ENCODE results near the gene PAGR1. TPM values are rescaled to one million over a fixed set of nuclear protein-coding genes. Genes with fewer than 3 reads are reported as not detected.
"Not testable (repeated sequence)": the region's sequence is repeated elsewhere in the genome, so short reads cannot be mapped to it uniquely, and the experiment has no call there.

The PAGR1 gene
- total RNA-seq, 1 donor from 2014 or later: 13.7 TPM

GRCh38 chr16:29791845-29792807 lies 23.8 kb upstream of the PAGR1 start:
- no peak for DNase-seq (ENCODE audit: low spot score)

DNA sequence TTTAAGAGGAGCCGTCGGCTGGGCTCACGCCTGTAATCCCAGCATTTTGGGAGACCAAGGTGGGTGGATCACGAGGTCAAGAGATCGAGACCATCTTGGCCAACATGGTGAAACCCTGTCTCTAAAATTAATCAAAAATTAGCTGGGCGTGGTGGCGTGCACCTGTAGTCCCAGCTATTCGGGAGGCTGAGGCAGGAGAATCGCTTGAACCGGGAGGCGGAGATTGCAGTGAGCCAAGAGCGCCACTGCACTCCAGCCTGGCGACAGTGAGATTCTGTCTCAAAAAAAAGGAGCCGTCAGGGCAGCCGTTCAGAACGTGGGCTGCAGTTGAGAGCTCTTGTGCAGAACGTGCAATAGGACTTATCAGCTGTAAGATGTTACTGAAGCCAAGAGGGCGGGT lies 22.8 kb upstream of the PAGR1 start:
- not testable (repeated sequence) for DNase-seq (ENCODE audit: low spot score)

- DNase-seq (ENCODE audit: low spot score): no peak
These were observed 21.7 kb upstream of the PAGR1 start for GRCh38 chr16:29794231-29794710.

GRCh38 chr16:29802416-29802935 lies 13.5 kb upstream of the PAGR1 start:
- no peak for DNase-seq (ENCODE audit: low spot score)

DNA sequence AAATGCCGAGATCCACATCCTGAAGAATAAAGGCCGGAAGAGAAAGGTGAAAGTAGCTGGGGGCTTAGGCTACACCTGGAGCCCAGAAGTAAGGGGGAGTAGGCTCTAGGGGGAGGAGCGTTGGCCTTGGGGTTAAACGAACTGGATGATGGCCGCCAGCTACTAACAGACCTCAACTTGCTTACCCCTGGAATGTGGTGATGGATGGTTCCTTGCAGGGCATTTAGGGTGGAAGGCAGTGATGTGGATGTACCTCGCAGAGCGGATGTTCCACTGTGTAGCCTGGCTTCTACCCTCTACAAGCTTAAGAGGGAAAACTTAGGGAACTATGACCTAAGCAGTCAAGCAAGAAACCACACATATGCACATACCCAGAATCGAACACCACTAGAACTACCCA lies 11.9 kb upstream of the PAGR1 start:
- DNase-seq (ENCODE audit: low spot score): no peak

DNA sequence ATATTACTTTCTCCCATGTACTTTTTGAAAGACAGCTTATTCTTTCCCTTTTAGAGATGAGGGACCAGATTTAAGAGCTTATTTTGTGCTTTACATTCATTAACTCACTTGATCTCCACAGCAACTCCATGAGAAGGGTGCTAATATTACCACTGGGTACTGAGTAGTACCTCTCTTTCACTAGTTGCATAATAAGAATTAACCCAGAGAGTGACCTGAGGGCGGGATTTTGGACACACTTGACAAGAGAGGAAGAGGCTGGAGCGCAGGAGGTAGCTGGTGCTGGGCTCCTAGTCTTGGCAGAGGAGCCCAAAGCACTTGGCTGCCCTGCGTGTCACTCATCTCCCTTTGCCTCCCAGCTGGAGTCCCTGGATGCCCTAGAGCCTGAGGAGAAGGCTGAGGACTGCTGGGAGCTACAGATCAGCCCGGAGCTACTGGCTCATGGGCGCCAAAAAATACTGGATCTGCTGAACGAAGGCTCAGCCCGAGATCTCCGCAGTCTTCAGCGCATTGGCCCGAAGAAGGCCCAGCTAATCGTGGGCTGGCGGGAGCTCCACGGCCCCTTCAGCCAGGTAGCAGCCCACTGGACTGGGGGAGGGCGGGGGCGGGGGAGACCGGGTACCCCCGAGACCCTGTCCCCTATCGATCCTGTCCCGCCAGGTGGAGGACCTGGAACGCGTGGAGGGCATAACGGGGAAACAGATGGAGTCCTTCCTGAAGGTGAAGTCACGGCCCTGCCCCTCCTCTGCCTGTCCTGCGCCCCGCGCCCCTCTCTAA lies 11.3 kb upstream of the PAGR1 start:
- peak; percentile 35 for DNase-seq (ENCODE audit: low spot score)

DNA sequence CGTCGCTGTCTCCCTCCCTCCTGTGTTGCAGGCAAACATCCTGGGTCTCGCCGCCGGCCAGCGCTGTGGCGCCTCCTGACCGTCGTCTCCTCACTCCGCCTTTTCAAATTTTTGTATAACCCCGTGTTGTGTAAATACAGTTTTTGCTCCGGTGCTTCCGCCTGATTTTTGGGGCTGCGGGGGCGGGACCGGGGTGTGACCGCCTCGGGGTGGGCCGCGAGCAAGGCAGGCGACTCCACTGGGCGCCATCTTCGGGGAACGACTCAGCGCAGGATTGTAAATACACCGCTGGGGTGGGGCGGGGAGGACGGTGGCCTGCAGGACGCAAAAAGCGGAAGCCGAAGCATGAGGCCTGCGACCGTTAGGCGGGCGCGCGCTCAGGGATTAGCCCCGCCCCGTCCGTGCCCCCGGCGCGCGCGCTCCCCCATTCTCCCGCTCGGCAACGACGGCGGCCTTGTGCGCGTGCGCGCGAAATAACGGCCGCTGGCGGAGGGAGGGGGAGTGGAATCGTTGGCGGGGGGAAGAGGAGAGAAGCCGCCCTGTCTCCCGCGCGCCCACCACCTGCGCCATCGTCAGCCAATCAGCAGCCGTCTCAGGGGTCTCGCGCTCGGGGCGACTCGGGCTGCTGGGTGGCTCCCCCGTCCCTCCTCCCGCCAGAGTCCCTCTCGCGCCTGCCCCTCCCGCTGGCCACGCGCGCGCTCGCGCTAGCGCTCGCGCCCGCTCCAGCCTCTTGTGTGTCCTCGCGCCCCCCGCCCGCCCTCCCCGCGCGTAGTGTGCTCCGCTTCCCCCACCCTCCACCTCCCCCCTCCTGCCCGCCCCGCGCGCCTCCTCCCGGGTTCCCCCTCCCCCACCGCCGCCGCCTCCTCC lies 10.5 kb upstream of the PAGR1 start:
- DNase-seq (ENCODE audit: low spot score): peak; percentile 98

DNA sequence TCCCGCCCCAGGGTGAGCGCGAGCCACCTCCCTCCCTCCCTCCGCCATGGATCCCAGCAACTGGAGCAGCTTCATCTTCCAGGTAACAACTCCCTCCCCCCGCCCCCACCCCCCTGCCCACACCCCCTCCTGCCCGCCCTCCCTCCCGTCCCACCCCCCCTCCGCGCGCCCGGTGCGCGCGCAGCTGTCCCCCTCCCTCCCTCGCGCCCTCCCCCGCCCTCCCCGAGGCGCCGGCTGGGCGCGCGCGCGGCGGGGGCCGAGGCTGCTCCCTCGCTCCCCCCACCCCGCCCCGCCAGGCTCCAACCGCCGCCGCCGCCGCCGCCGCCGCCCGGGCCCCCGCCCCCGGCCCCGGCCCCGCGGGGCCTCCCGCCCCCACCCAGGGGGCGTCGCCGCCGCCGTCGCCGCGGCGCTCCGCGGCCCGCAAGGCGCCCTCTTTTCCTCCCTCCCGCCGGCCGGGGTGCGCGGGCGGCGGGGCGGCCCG lies 9.8 kb upstream of the PAGR1 start, which contains the start of gene MAZ:
MAZ (plus strand) TSS at position 431 of the 481 bp plus-strand sequence. CDS start 173 bp downstream, outside the sequence.
- DNase-seq (ENCODE audit: low spot score): no peak

DNA sequence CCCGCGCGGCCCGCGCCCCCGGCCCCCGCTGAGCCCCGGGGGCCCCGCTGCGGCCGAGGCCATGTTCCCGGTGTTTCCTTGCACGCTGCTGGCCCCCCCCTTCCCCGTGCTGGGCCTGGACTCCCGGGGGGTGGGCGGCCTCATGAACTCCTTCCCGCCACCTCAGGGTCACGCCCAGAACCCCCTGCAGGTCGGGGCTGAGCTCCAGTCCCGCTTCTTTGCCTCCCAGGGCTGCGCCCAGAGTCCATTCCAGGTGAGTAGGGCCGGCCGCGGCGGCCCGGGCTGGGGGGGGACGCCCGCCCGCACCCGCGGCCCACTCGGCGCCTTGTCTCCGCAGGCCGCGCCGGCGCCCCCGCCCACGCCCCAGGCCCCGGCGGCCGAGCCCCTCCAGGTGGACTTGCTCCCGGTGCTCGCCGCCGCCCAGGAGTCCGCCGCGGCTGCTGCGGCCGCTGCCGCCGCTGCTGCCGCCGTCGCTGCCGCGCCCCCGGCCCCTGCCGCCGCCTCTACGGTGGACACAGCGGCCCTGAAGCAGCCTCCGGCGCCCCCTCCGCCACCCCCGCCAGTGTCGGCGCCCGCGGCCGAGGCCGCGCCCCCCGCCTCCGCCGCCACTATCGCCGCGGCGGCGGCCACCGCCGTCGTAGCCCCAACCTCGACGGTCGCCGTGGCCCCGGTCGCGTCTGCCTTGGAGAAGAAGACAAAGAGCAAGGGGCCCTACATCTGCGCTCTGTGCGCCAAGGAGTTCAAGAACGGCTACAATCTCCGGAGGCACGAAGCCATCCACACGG lies 9.1 kb upstream of the PAGR1 start:
- DNase-seq (ENCODE audit: low spot score): peak; percentile 71

- DNase-seq (ENCODE audit: low spot score): peak; percentile 96
These were observed 8.3 kb upstream of the PAGR1 start for GRCh38 chr16:29807426-29808218.

- no peak for DNase-seq (ENCODE audit: low spot score)
These were observed 7.6 kb upstream of the PAGR1 start for GRCh38 chr16:29808219-29808900.

DNA sequence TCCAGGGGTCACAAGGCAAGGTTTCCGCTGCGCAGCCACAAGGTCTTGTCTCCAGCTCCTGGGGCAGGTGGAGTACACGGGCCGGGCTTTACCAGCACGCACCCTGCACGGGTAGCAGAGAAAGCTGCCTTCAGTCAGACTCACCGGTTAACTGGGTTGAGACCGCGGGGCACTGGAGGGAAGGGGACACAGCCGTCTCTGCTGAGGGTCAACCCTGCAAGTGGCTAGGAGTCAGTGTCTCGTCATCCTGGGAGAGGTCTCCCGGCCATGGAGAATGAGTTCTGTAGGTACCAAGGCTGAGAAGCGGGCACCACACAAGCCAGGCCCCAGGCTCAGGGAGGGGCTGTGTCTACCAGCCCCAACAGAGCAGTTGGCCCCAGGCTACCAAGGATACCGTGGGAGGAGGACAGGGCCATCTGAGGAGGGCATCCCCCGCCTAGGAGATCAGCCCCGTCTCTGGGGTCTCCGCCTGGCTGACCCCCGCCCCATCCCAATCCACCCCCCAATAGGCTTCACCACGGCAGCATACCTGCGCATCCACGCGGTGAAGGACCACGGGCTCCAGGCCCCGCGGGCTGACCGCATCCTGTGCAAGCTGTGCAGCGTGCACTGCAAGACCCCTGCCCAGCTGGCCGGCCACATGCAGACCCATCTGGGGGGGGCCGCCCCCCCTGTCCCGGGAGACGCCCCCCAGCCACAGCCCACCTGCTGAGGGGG lies 6.8 kb upstream of the PAGR1 start:
- DNase-seq (ENCODE audit: low spot score): no peak

- DNase-seq (ENCODE audit: low spot score): peak; percentile 43
These were observed 5.9 kb upstream of the PAGR1 start for GRCh38 chr16:29809850-29810698.

- no peak for DNase-seq (ENCODE audit: low spot score)
These were observed 5.2 kb upstream of the PAGR1 start for GRCh38 chr16:29810699-29811169.

GRCh38 chr16:29811170-29811895 lies 4.6 kb upstream of the PAGR1 start:
- DNase-seq (ENCODE audit: low spot score): peak; percentile 99
